Fibroblast of lung (primary cell): ENCODE measurements around the gene FER. TPM values are rescaled to one million over a fixed set of nuclear protein-coding genes. Genes with fewer than 3 reads are reported as not detected.

Experiments
- DNase-seq, 2 donors: peaks; one replicate each; pipeline versions ENCODE4 v3.0.0 to v3.0.0-alpha.2; 2010; ENCODE audit warnings: low read depth in 2 of 2
- H2AFZ ChIP-seq: 2 replicates; pipeline ENCODE4 v1.5.1; 2012; ENCODE audit warnings: low read length, control low read depth, inconsistent platforms
- H3K27ac ChIP-seq: 2 replicates; pipeline ENCODE4 v1.5.1; 2011; ENCODE audit warnings: low read length, control low read depth; ENCODE audit not compliant: insufficient read depth
- H3K27me3 ChIP-seq: 2 replicates; pipeline ENCODE4 v1.5.1; 2011; ENCODE audit warnings: mild to moderate bottlenecking, low read length; ENCODE audit not compliant: control insufficient read depth, insufficient read depth
- H3K36me3 ChIP-seq: 2 replicates; pipeline ENCODE4 v1.5.1; 2011; ENCODE audit warnings: low read length; ENCODE audit not compliant: control insufficient read depth, insufficient read depth
- H3K4me1 ChIP-seq: 2 replicates; pipeline ENCODE4 v1.5.1; 2011; ENCODE audit warnings: low read length; ENCODE audit not compliant: control insufficient read depth, insufficient read depth; ENCODE audit errors: extremely low read depth
- H3K4me2 ChIP-seq: 2 replicates; pipeline ENCODE4 v1.5.1; 2011; ENCODE audit warnings: low read length, control low read depth; ENCODE audit not compliant: insufficient read depth; ENCODE audit errors: extremely low read depth
- H3K4me3 ChIP-seq, 4 experiments: fragments of 200-600 bp in 1 of 4; sonication (generic) in 1 of 4; replicated peaks in 1 of 4; 2 replicates each; pipeline ENCODE4 v1.5.1; 2011 to 2016; ENCODE audit warnings: low read length in 4 of 4, low read depth in 3 of 4, mild to moderate bottlenecking in 3 of 4, control low read depth in 2 of 4, inconsistent platforms in 1 of 4, mixed read lengths in 1 of 4; ENCODE audit not compliant: insufficient read depth in 1 of 4; ENCODE audit errors: control extremely low read depth in 1 of 4
- H3K79me2 ChIP-seq: 2 replicates; pipeline ENCODE4 v1.5.1; 2012; ENCODE audit warnings: mild to moderate bottlenecking, low read length, inconsistent platforms; ENCODE audit not compliant: control insufficient read depth, insufficient read depth
- H3K9ac ChIP-seq: 2 replicates; pipeline ENCODE4 v1.5.1; 2011; ENCODE audit warnings: mild to moderate bottlenecking, low read length, control low read depth; ENCODE audit not compliant: insufficient read depth
- H3K9me3 ChIP-seq: 2 replicates; pipeline ENCODE4 v1.5.1; 2012; ENCODE audit warnings: low read depth, low read length; ENCODE audit not compliant: control insufficient read depth, insufficient read depth
- H4K20me1 ChIP-seq: 2 replicates; pipeline ENCODE4 v1.5.1; 2011; ENCODE audit warnings: low read length; ENCODE audit not compliant: control insufficient read depth, insufficient read depth; ENCODE audit errors: extremely low read depth
- CTCF ChIP-seq, 2 donors: IDR thresholded peaks in 1 of 2; conservative IDR thresholded peaks in 1 of 2; 1 replicate in 1 of 2; 2 replicates in 1 of 2; pipeline ENCODE4 v1.5.1; 2011 to 2012; ENCODE audit warnings: low read length in 2 of 2, control low read depth in 1 of 2, inconsistent platforms in 1 of 2, low read depth in 1 of 2, mild to moderate bottlenecking in 1 of 2
- EZH2 ChIP-seq: IDR thresholded peaks from 2 replicates; pipeline ENCODE4 v1.5.1; 2012; ENCODE audit warnings: low read length, control low read depth, mild to moderate bottlenecking; ENCODE audit errors: missing control alignments
- polyA plus RNA-seq, 2 donors: library from polyadenylated mRNA; depleted of rRNA in 1 of 2; stranded (reverse) in 1 of 2; unstranded in 1 of 2; fragments of >200 nt; gene quantifications; 2 replicates each; pipeline ENCODE4 v1.2.1, GENCODE V29; 2011 to 2012; ENCODE audit warnings: missing spikeins in 1 of 2
- total RNA-seq: library from RNA; depleted of rRNA; stranded (reverse); fragments of >200 nt; gene quantifications from 2 replicates; pipeline ENCODE4 v1.2.1, GENCODE V29; 2014

The FER gene
- total and polyA plus RNA-seq, 2 donors (not counting 1 experiment from before 2014, with no cell fraction given), result 12.2 to 21.3 TPM

GRCh38 chr5:109161914-109162683 lies 414.4 kb downstream of the FER start:
- no peaks in the 10 kb centered on the region for H3K4me1 ChIP-seq
- DNase-seq, result peak in 1 of 2 donors; percentile 60
- H3K27me3 ChIP-seq, result no peaks in the 10 kb centered on the region
- H3K4me2 ChIP-seq, result no peak overlapping the region
- no peak overlapping the region for H3K27ac ChIP-seq
- TF ChIP-seq EZH2 (no peak), CTCF (conservative IDR thresholded peaks at IDR 0.05 in 1 of 2, IDR thresholded peaks at IDR 0.05 in 1 of 2; ENCODE audit: low read depth in 1 of 2, low read length in 2 of 2) (no peak)
- no peaks in the 10 kb centered on the region for H3K36me3 ChIP-seq
- H3K4me3 ChIP-seq, result no peak overlapping the region
- H3K9me3 ChIP-seq, result no peaks in the 10 kb centered on the region
- H3K9ac ChIP-seq, result no peak overlapping the region
- H3K79me2 ChIP-seq, result no peaks in the 10 kb centered on the region
- H2AFZ ChIP-seq, result no peak overlapping the region
- H4K20me1 ChIP-seq, result no peaks in the 10 kb centered on the region

GRCh38 chr5:109163336-109163735 lies 415.6 kb downstream of the FER start:
- H3K9ac ChIP-seq, result no peak overlapping the region
- H3K27me3 ChIP-seq, result no peaks in the 10 kb centered on the region
- no peak overlapping the region for H2AFZ ChIP-seq
- no peaks in the 10 kb centered on the region for H3K9me3 ChIP-seq
- no peaks in the 10 kb centered on the region for H3K4me1 ChIP-seq
- no peaks in the 10 kb centered on the region for H4K20me1 ChIP-seq
- H3K27ac ChIP-seq, result no peak overlapping the region
- no peaks in the 10 kb centered on the region for H3K36me3 ChIP-seq
- TF ChIP-seq CTCF (conservative IDR thresholded peaks at IDR 0.05 in 1 of 2, IDR thresholded peaks at IDR 0.05 in 1 of 2; ENCODE audit: low read depth in 1 of 2, low read length in 2 of 2) (no peak), EZH2 (no peak)
- H3K4me3 ChIP-seq, result no peak overlapping the region
- no peak overlapping the region for H3K4me2 ChIP-seq
- H3K79me2 ChIP-seq, result no peaks in the 10 kb centered on the region
- DNase-seq, result no peak

- Histone ChIP-seq H4K20me1 (no peaks in the 10 kb centered on the region), H3K9me3 (no peaks in the 10 kb centered on the region), H3K4me1 (no peaks in the 10 kb centered on the region), H3K27ac (no peak overlapping the region), H2AFZ (no peak overlapping the region), H3K4me3 (no peak overlapping the region), H3K79me2 (no peaks in the 10 kb centered on the region), H3K9ac (no peak overlapping the region), H3K4me2 (no peak overlapping the region), H3K27me3 (no peaks in the 10 kb centered on the region), H3K36me3 (no peaks in the 10 kb centered on the region)
- no peak for TF ChIP-seq EZH2
- no peak for DNase-seq
Measured at GRCh38 chr5:109164001-109164400, 416.3 kb downstream of the FER start.
